ENCODE data around the gene TTC27.

- no peak for TF ChIP-seq POLR2A (IDR thresholded peaks at IDR 0.05)
- no peak for TF ChIP-seq CTCF (IDR thresholded peaks at IDR 0.05)
Measured at GRCh38 chr2:32718752-32719151, 90.9 kb downstream of the TTC27 start.

All from lower leg skin (tissue), 3 donors.